HUDEP-2 (cell line): ENCODE data around the gene AP3B1.
A peak's percentile ranks its signal among the peaks of the same experiment; 100 is the strongest.

Experiments used
- DNase-seq, 76 experiments: peaks; one replicate each; lab custom pipeline; 2025; ENCODE audit not compliant: unreplicated experiment in 76 of 76; lab: John Stamatoyannopoulos, UW

Gene AP3B1

GRCh38 chr5:78006449-78006848 is 288.0 kb downstream of the AP3B1 start:
- DNase-seq = no peak

- DNase-seq = no peak
Measured at GRCh38 chr5:78005021-78005785, 289.3 kb downstream of the AP3B1 start.

DNA sequence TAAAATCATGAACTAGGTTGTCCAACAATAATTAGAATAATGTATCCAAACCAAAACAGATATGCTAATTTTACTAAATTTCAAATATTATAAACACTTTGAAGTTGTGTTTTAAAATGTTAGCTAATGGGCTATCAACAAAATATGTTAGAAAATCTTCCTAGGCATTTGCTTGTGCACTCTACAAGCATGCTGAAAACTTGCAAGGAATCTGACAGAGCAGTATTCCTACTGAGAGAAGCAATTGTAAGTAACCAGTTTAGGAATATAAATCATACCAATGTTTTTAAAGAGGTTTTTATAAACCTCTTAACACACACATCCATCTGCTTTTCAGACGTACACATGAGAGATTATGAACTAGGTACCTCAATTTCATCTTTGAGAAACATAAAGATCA is 289.9 kb downstream of the AP3B1 start:
- no peak for DNase-seq

DNA sequence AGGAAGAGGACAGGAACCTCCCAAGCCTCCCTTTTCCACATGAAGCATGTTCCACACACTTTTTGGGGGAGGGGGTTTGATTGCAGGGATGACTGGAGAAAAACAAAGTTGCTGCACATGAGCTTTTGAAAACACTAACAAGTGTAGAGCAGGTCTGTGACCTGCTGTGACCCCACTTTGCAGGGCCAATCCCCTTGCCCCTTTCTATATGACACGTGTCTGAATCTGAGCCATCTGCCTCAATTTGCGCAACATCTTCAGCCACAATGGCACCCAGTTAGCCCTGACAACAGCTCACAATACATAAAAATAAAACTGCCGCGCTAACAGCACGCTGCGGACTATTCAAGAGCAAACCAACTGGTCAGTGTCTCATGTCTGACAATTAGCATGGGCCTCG is 290.6 kb downstream of the AP3B1 start:
- DNase-seq = no peak

DNA sequence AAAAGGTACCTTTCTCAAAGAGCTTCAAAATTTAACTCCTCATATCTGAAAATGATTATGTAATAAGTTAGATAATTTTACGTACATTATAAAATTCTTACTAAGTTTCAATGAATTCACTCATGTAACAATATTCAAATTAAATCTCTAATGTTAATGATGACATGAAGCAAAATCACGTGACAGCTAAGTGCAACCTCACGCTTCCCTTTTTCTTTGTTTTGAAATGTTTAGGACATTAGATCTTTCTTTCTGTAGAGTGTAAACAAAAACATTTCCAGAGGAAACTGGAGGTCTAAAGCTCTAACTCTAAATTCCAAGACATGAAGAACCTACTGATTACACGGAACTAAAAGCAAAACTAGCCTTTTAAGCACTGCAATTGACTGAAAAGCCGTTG is 291.0 kb downstream of the AP3B1 start:
- no peak for DNase-seq

GRCh38 chr5:78002690-78003089 is 291.8 kb downstream of the AP3B1 start:
- no peak for DNase-seq

GRCh38 chr5:78001197-78001596 is 293.3 kb downstream of the AP3B1 start:
- no peak for DNase-seq

GRCh38 chr5:78000191-78000590 is 294.3 kb downstream of the AP3B1 start:
- DNase-seq = no peak

DNA sequence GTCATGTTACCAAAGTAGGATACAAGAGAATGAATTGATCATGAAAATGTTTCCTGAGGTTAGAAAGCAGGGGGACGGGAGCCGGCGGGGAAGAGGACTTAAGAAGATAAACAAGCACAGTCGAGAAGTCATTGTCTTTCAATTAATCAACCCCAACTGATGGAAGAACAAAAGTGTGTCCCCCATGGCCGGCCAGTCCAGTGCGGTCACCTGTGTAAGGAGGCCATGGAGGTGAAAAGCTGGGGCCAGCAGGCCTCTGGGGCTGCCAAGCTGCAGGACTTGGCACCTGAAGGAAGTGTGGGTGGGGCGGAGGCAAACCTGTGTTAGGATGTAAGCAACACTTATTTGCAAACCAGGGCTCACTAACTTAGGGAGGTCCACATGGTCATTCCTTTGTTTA is 295.1 kb downstream of the AP3B1 start:
- no peak for DNase-seq

DNA sequence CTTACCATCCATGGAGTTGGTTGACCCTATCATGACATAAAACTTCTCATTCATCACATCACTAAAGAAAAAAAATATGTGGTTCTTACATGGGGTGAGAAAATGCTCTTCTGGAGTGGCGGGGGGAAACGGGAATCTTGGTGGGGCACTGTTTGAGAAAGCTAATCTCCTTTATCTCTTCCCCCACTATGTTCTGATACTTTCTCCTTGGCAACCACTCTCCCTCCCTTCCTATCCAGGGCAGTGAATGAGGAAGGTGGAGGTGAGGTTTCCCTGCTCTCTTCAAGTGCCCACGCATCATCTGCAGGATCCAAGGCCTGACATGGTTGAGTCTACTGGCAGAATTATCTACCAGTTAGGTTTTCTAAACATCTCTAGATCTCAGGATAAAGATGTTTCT is 297.6 kb downstream of the AP3B1 start:
- DNase-seq = no peak

- no peak for DNase-seq
Measured at GRCh38 chr5:77995793-77996409, 298.6 kb downstream of the AP3B1 start.

GRCh38 chr5:77994943-77995342 is 299.6 kb downstream of the AP3B1 start:
- DNase-seq = no peak

GRCh38 chr5:77993855-77994318 is 300.6 kb downstream of the AP3B1 start:
- no peak for DNase-seq

DNA sequence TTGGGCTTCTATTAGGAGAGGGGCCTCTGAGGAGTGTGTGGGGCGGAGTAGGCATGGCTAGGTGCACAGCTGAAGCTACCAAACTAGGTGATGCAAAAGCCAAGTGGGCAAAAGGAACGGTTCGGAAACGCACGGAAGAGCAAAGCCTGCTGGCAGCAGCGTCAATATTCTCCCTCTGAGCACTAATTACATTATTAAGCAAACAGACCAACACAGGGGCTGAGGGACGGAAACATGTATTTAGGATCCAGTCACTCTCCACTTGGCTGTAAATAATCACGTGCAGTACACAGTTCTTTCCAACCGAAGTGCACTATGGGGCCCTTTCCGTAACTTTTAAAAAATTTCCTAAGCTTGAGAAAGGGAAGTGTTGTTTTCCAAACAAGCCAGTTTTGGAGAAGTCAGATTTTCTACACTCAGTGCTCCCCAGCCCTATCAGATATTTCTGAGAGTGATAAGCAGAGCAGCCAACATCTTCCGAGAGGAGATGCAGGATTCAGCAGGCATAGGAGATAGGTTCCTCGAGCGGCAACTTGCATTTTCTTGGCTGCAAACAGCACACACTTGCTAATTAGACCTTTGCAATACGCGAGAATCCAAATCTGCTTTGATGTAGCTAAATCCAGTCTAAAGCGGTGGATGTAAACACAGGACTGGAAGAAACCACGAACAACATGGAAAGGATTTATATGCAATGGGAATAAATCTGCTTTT is 301.2 kb downstream of the AP3B1 start:
- no peak for DNase-seq

GRCh38 chr5:77991084-77991483 is 303.4 kb downstream of the AP3B1 start:
- DNase-seq = peak in 1 of 76 experiments; percentile 2

DNA sequence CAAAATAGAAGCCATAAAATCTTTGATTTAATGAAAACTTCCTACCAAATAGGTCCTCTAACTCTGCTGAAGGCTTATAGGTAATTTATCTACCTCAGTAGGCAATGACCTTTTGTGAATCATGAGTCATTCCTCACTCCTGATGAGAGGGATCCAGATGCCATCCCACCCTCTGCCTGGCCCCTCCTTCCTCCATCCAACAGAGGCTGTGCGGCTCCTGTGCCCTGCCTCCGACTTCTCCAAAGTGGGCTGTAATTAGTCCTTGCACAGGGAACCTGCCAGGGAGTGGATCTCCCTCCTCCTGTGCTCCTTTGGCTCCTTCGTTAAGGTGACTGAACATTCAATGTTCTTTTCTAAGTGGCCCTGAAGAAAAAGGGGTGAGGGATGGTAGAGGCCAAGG is 304.5 kb downstream of the AP3B1 start:
- no peak for DNase-seq

- no peak for DNase-seq
Measured at GRCh38 chr5:77987988-77988387, 306.5 kb downstream of the AP3B1 start.

GRCh38 chr5:77987331-77987730 is 307.2 kb downstream of the AP3B1 start:
- DNase-seq = peak in 42 of 76 experiments; percentile 4 to 54 (median 20)

GRCh38 chr5:77986261-77986660 is 308.2 kb downstream of the AP3B1 start:
- no peak for DNase-seq

GRCh38 chr5:77985247-77985646 is 309.3 kb downstream of the AP3B1 start:
- DNase-seq = no peak

GRCh38 chr5:77984587-77984986 is 309.9 kb downstream of the AP3B1 start:
- DNase-seq = no peak
